Measurements from ENCODE around the gene COL17A1.

Gene COL17A1

DNA sequence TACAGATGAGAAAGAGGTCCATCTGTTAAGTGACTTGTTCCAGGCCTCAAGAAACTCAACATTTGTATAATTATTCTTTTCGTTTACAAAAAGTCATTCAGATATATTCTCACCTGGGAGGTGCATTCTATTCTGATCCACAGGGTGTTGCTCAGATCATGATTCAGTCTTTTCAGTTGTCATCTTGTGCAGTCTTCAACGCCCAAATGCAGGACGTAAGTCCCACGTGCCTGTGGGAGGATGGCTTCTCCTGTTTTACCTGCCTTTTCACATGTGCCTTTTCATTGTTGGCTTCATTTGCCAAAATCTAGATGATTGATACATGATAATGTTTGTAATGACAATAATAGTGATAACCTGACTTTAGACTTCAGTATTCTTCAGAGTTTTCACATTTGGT lies 72.2 kb downstream of the COL17A1 start:
- Histone ChIP-seq H4K20me1 (ENCODE audit: insufficient read depth, low read length) (no peaks in the 10 kb centered on the region), H3K4me2 (ENCODE audit: low read length) (no peak overlapping the region), H3K9me3 (ENCODE audit: insufficient read depth, low read length) (no peaks in the 10 kb centered on the region), H3K4me1 (ENCODE audit: low read length) (0 out of 2 replicates have a peak, but pooled peaks cover 5% of the 10 kb centered on the region), H3K9ac (ENCODE audit: low read length) (no peak overlapping the region), H3K36me3 (replicated peaks; ENCODE audit: low read depth, low read length) (no peaks in the 10 kb centered on the region), H2AFZ (ENCODE audit: low read depth, low read length) (no peak overlapping the region), H3K4me3 (ENCODE audit: low read length) (no peak overlapping the region), H3K27me3 (ENCODE audit: low read depth, low read length) (no peaks in the 10 kb centered on the region), H3K79me2 (ENCODE audit: low read length) (no peaks in the 10 kb centered on the region), H3K27ac (ENCODE audit: low read length) (no peak overlapping the region)
- TF ChIP-seq EZH2phosphoT487 (IDR thresholded peaks at IDR 0.05; ENCODE audit: low read depth), result no peak
- TF ChIP-seq, protein P1, sequence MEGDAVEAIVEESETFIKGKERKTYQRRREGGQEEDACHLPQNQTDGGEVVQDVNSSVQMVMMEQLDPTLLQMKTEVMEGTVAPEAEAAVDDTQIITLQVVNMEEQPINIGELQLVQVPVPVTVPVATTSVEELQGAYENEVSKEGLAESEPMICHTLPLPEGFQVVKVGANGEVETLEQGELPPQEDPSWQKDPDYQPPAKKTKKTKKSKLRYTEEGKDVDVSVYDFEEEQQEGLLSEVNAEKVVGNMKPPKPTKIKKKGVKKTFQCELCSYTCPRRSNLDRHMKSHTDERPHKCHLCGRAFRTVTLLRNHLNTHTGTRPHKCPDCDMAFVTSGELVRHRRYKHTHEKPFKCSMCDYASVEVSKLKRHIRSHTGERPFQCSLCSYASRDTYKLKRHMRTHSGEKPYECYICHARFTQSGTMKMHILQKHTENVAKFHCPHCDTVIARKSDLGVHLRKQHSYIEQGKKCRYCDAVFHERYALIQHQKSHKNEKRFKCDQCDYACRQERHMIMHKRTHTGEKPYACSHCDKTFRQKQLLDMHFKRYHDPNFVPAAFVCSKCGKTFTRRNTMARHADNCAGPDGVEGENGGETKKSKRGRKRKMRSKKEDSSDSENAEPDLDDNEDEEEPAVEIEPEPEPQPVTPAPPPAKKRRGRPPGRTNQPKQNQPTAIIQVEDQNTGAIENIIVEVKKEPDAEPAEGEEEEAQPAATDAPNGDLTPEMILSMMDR (IDR thresholded peaks at IDR 0.05; ENCODE audit: low read depth, low read length), result no peak

DNA sequence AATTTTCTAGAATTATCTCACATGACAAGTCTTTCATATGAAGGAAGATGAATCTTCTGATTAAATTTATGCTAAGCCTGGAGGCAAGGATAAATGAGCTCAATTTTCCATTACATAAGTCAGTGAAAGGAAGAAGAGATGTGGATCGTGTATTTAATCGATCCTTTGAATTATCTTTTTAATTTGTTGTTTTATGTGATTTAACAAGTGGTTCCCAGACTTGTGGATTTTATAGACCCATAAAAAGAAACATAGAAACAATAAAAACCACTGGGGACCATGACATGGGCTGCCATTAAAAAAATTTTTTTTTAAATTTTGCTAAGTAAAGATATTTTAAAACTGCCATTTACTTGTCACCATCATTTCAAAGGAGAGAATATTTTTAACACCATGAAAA lies 73.8 kb downstream of the COL17A1 start:
- Histone ChIP-seq H3K27ac (ENCODE audit: low read length) (no peak overlapping the region), H3K4me1 (ENCODE audit: low read length) (no peaks in the 10 kb centered on the region), H4K20me1 (ENCODE audit: insufficient read depth, low read length) (no peaks in the 10 kb centered on the region), H3K27me3 (ENCODE audit: low read depth, low read length) (no peaks in the 10 kb centered on the region), H3K9me3 (ENCODE audit: insufficient read depth, low read length) (no peaks in the 10 kb centered on the region), H3K36me3 (replicated peaks; ENCODE audit: low read depth, low read length) (no peaks in the 10 kb centered on the region), H3K79me2 (ENCODE audit: low read length) (no peaks in the 10 kb centered on the region), H3K4me3 (ENCODE audit: low read length) (no peak overlapping the region), H3K9ac (ENCODE audit: low read length) (no peak overlapping the region), H2AFZ (ENCODE audit: low read depth, low read length) (no peak overlapping the region), H3K4me2 (ENCODE audit: low read length) (no peak overlapping the region)
- TF ChIP-seq, protein P1 (IDR thresholded peaks at IDR 0.05; ENCODE audit: low read depth, low read length), result no peak
- no peak for TF ChIP-seq EZH2phosphoT487 (IDR thresholded peaks at IDR 0.05; ENCODE audit: low read depth)

DNA sequence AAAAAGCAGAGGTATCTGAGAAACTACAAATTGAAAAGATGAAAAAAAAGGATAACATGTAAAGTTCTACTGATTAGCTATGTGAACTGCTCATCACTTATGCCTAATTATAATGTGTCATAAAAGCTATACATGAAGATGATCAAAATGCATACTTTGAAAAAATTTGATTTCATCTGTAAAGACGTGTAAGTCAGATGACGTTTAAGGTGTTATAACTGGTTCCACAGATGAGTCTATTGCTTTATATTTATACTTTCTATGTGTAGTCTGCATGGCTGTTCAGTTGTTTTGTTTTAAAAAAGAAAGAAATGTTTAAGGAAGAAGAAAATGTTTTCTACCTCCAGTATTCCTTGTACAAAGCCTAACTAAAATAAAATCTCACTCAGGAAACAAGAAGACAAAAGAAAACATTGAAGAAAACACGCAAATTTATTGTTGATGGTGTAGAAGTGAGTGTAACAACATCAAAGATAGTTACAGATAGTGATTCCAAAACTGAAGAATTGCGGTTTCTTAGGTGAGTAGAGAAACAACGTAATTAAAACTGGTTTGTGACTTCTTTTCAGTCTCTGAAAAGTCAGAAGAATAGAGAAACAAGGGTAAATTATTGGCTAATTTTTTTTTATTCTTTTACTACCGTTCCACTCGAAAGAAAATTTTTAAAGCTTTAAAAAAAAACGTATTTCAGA lies 80.4 kb downstream of the COL17A1 start:
- no peak overlapping the region for H3K9ac ChIP-seq (ENCODE audit: low read length)
- no peak overlapping the region for H2AFZ ChIP-seq (ENCODE audit: low read depth, low read length)
- H3K36me3 ChIP-seq (replicated peaks; ENCODE audit: low read depth, low read length), result peaks cover 9% of the 10 kb centered on the region
- H3K27ac ChIP-seq (ENCODE audit: low read length), result no peak overlapping the region
- no peaks in the 10 kb centered on the region for H3K27me3 ChIP-seq (ENCODE audit: low read depth, low read length)
- TF ChIP-seq EZH2phosphoT487 (IDR thresholded peaks at IDR 0.05; ENCODE audit: low read depth), result no peak
- TF ChIP-seq, protein P1 (IDR thresholded peaks at IDR 0.05; ENCODE audit: low read depth, low read length), result no peak
- no peaks in the 10 kb centered on the region for H3K9me3 ChIP-seq (ENCODE audit: insufficient read depth, low read length)
- no peak overlapping the region for H3K4me2 ChIP-seq (ENCODE audit: low read length)
- H4K20me1 ChIP-seq (ENCODE audit: insufficient read depth, low read length), result no peaks in the 10 kb centered on the region
- no peak overlapping the region for H3K4me3 ChIP-seq (ENCODE audit: low read length)
- no peaks in the 10 kb centered on the region for H3K79me2 ChIP-seq (ENCODE audit: low read length)
- no peaks in the 10 kb centered on the region for H3K4me1 ChIP-seq (ENCODE audit: low read length)

DNA sequence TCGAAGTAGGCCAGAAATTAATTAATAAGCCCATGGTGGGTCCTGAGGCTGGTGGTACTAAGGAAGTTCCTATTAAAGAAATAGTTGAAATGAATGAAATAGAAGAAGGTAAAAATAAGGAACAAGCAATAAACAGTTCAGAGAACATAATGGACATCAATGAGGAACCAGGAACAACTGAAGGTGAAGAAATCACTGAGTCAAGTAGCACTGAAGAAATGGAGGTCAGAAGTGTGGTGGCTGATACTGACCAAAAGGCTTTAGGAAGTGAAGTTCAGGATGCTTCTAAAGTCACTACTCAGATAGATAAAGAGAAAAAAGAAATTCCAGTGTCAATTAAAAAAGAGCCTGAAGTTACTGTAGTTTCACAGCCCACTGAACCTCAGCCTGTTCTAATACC lies 82.8 kb downstream of the COL17A1 start:
- TF ChIP-seq EZH2phosphoT487 (IDR thresholded peaks at IDR 0.05; ENCODE audit: low read depth), result no peak
- Histone ChIP-seq H3K9ac (ENCODE audit: low read length) (no peak overlapping the region), H3K36me3 (replicated peaks; ENCODE audit: low read depth, low read length) (peaks cover 9% of the 10 kb centered on the region), H3K27me3 (ENCODE audit: low read depth, low read length) (no peaks in the 10 kb centered on the region), H2AFZ (ENCODE audit: low read depth, low read length) (no peak overlapping the region), H3K4me3 (ENCODE audit: low read length) (no peak overlapping the region), H3K27ac (ENCODE audit: low read length) (no peak overlapping the region), H3K4me2 (ENCODE audit: low read length) (no peak overlapping the region), H3K79me2 (ENCODE audit: low read length) (no peaks in the 10 kb centered on the region), H4K20me1 (ENCODE audit: insufficient read depth, low read length) (no peaks in the 10 kb centered on the region; the same call in 1 of the 2 replicates), H3K9me3 (ENCODE audit: insufficient read depth, low read length) (no peaks in the 10 kb centered on the region), H3K4me1 (ENCODE audit: low read length) (no peaks in the 10 kb centered on the region)

Data from OCI-LY3 (cell line).